Spinal cord (tissue), 10 donors: Measurements from ENCODE around the gene R3HDM2. TPM values are rescaled to one million over a fixed set of nuclear protein-coding genes. Genes with fewer than 3 reads are reported as not detected.

Experiments used
- DNase-seq, 6 donors: peaks; one replicate each; pipeline versions ENCODE4 v3.0.0 to v3.0.0-alpha.2; 2013 to 2015; ENCODE audit warnings: low spot score in 6 of 6, low read depth in 4 of 6
- H3K27ac ChIP-seq: one replicate; pipeline ENCODE4 v1.5.1; 2013; ENCODE audit warnings: low read depth, low read length, control low read depth
- H3K27me3 ChIP-seq: one replicate; pipeline ENCODE4 v1.6.1; 2013; ENCODE audit warnings: low read length; ENCODE audit not compliant: control insufficient read depth, insufficient read depth
- H3K36me3 ChIP-seq: one replicate; pipeline ENCODE4 v1.6.1; 2013; ENCODE audit warnings: low read length; ENCODE audit not compliant: control insufficient read depth, insufficient read depth
- H3K4me1 ChIP-seq: one replicate; pipeline ENCODE4 v1.6.1; 2013; ENCODE audit warnings: low read length; ENCODE audit not compliant: control insufficient read depth, insufficient read depth
- H3K4me3 ChIP-seq: one replicate; pipeline ENCODE4 v1.5.1; 2013; ENCODE audit warnings: low read depth, low read length, control low read depth
- H3K9me3 ChIP-seq: one replicate; pipeline ENCODE4 v1.6.1; 2013; ENCODE audit warnings: low read length; ENCODE audit not compliant: control insufficient read depth, insufficient read depth
- WGBS: methylation state at CpG from one replicate; pipeline ENCODE4 v1.1.5; 2013; ENCODE audit warnings: missing lambda C conversion rate; ENCODE audit not compliant: insufficient coverage; 5-methylcytosine and 5-hydroxymethylcytosine counted together
- polyA plus RNA-seq, 2 donors: library from polyadenylated mRNA; unstranded; fragments of 120-200 nt; gene quantifications; one replicate each; pipeline ENCODE4 v1.2.1, GENCODE V29; 2013; ENCODE audit not compliant: insufficient read length in 2 of 2
- total RNA-seq, 2 donors: library from RNA; depleted of rRNA in 1 of 2; stranded (reverse); fragments of 120-200 nt in 1 of 2; fragments of >200 nt in 1 of 2; gene quantifications; one replicate each; pipeline versions ENCODE4 v1.2.3 to v1.2.4, GENCODE V29; 2013 to 2014
- donor health status: healthy.

R3HDM2 gene
- total and polyA plus RNA-seq, 4 donors: 42.7 to 98.2 (median 65.1) TPM

DNA sequence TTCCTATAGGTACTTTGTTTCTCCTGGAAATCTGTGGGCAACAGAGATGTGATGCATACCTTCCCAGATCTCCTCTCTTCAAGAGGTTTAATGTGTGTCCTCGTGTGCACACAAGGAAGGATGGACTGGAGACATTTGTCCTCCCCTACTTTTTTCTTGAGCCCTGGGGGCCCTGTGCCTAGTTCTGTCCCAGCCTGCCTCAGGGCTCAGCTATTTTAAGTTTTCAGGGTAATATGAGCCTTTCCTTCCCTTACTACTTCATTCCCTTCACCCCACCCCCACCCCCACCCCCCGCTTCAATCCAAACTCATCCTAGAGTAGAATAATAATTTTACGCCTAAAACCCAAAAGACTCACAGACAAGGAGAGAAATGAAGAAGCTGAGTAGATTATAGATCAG, 180.3 kb downstream of the R3HDM2 start:
- H3K27ac ChIP-seq: no peak overlapping the region
- no peak for DNase-seq
- no peaks in the 10 kb centered on the region for H3K27me3 ChIP-seq
- H3K36me3 ChIP-seq: peaks cover 15% of the 10 kb centered on the region
- no peaks in the 10 kb centered on the region for H3K4me1 ChIP-seq
- no peak overlapping the region for H3K4me3 ChIP-seq
- H3K9me3 ChIP-seq: no peaks in the 10 kb centered on the region
- WGBS: no CpG with 5 or more reads among the region's 3 CpGs

GRCh38 chr12:57248934-57249742, 181.7 kb downstream of the R3HDM2 start:
- Histone ChIP-seq H3K27me3 (no peaks in the 10 kb centered on the region), H3K4me1 (peaks cover 3% of the 10 kb centered on the region), H3K36me3 (peaks cover 6% of the 10 kb centered on the region), H3K27ac (no peak overlapping the region), H3K9me3 (no peaks in the 10 kb centered on the region), H3K4me3 (no peak overlapping the region)
- WGBS: 83% methylated on average over 1 of the region's 7 CpGs
- DNase-seq: no peak

- H3K27me3 ChIP-seq: peaks cover 18% of the 10 kb centered on the region
- WGBS: 100% methylated on average over 1 of the region's 1 CpG
- H3K4me3 ChIP-seq: no peak overlapping the region
- DNase-seq: peak in 1 of 6 donors; percentile 46
- H3K27ac ChIP-seq: no peak overlapping the region
- peaks cover 2% of the 10 kb centered on the region for H3K36me3 ChIP-seq
- no peaks in the 10 kb centered on the region for H3K9me3 ChIP-seq
- peaks cover 24% of the 10 kb centered on the region for H3K4me1 ChIP-seq
Observed at GRCh38 chr12:57247041-57247440, 183.8 kb downstream of the R3HDM2 start.

DNA sequence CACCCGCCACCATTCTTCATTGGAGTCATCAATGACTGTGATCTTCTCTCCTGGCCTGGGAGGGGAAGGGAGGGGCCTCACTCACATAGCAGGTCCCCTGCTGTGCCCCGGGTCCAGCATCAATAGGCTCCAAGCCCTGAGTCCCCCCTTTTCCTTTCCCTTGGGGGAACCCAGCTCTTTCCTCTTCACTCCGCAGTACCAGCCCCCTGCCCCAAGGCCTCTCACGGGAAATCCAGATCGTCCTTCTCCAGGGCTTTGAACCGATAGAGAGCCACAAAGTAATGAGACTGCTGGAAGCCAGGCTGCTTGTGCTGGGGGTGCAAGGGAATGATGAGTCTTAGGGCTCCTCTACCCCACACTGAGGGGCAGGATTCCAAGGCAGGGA, 186.5 kb downstream of the R3HDM2 start:
- H3K27me3 ChIP-seq: peaks cover 45% of the 10 kb centered on the region
- DNase-seq: no peak
- no peaks in the 10 kb centered on the region for H3K36me3 ChIP-seq
- H3K27ac ChIP-seq: no peak overlapping the region
- H3K4me3 ChIP-seq: no peak overlapping the region
- WGBS: no CpG with 5 or more reads among the region's 6 CpGs
- H3K4me1 ChIP-seq: peaks cover 49% of the 10 kb centered on the region
- no peaks in the 10 kb centered on the region for H3K9me3 ChIP-seq

- no peak overlapping the region for H3K27ac ChIP-seq
- peaks cover 55% of the 10 kb centered on the region for H3K4me1 ChIP-seq
- 5% methylated on average over 26 of the region's 41 CpGs for WGBS
- H3K27me3 ChIP-seq: peaks cover 50% of the 10 kb centered on the region
- H3K4me3 ChIP-seq: peak overlapping the region; percentile 38
- peak in 2 of 6 donors; percentile 89 to 90 for DNase-seq
- H3K36me3 ChIP-seq: no peaks in the 10 kb centered on the region
- H3K9me3 ChIP-seq: no peaks in the 10 kb centered on the region
Observed at GRCh38 chr12:57243521-57244311, 187.1 kb downstream of the R3HDM2 start.

DNA sequence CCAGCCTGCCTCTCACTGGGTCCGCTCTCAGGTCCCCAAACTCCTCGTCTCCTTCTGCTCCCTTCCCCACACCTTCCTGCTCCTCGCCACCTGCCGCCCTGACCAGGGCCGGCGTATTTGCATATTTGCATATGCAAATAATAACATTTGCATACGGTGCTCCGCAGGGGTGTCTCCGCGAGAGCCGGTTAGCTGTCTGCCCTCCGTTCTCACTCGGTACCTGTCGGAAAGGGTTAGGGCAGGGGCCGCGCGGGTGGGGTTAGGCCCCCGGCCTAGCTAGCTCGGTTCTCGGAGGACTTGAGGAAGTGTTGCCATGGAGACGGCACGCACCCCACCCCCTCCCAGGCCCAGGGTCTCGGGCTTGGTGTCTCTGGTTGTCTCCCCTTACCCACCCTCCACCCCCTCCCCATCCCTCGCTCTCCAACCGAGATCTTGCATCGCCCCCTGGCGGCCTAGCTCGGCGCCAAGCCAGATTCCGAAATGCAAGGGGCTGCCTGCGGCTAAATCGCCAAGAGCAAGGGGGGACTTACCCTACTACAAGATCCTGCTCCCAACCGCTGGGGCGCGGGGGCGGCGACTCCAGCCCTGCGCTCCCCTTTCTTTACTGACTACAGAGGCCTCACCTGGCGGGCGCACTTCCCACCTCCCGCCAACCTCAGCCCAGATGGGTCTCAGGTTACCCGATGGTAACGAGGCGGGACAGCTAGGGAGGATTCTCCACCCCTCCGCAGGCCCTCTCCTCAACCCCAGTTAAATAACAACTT, 188.0 kb downstream of the R3HDM2 start:
- H3K9me3 ChIP-seq: no peaks in the 10 kb centered on the region
- WGBS: 1% methylated on average over 41 of the region's 45 CpGs
- no peaks in the 10 kb centered on the region for H3K36me3 ChIP-seq
- DNase-seq: peak in 4 of 6 donors; percentile 83 to 98 (median 91)
- H3K4me3 ChIP-seq: peak overlapping the region; percentile 38
- H3K27ac ChIP-seq: no peak overlapping the region
- peaks cover 64% of the 10 kb centered on the region for H3K4me1 ChIP-seq
- peaks cover 59% of the 10 kb centered on the region for H3K27me3 ChIP-seq

- Histone ChIP-seq H3K27ac (no peak overlapping the region), H3K36me3 (no peaks in the 10 kb centered on the region), H3K4me1 (peaks cover 69% of the 10 kb centered on the region), H3K27me3 (peaks cover 64% of the 10 kb centered on the region), H3K9me3 (no peaks in the 10 kb centered on the region), H3K4me3 (peak overlapping the region; percentile 38)
- 2% methylated on average over 16 of the region's 18 CpGs for WGBS
- peak in 2 of 6 donors; percentile 93 to 95 for DNase-seq
Observed at GRCh38 chr12:57242329-57242690, 188.5 kb downstream of the R3HDM2 start.

- Histone ChIP-seq H3K4me1 (peaks cover 76% of the 10 kb centered on the region), H3K4me3 (peak overlapping the region; percentile 38), H3K9me3 (no peaks in the 10 kb centered on the region), H3K36me3 (no peaks in the 10 kb centered on the region), H3K27me3 (peaks cover 71% of the 10 kb centered on the region), H3K27ac (peak overlapping the region; percentile 37)
- 4% methylated on average over 23 of the region's 48 CpGs for WGBS
- peak in 2 of 6 donors; percentile 88 to 97 for DNase-seq
Observed at GRCh38 chr12:57241402-57242310, 189.2 kb downstream of the R3HDM2 start.
